H9 (cell line): Measurements from ENCODE around the gene MRTFA. TPM values are rescaled to one million over a fixed set of nuclear protein-coding genes. Genes with fewer than 3 reads are reported as not detected.

ENCODE experiments used
- DNase-seq: peaks from one replicate; pipeline ENCODE4 v3.0.0-alpha.2; 2017
- H2AFZ ChIP-seq: one replicate; pipeline ENCODE4 v1.6.1; 2013; ENCODE audit warnings: mild to moderate bottlenecking, low read length, control low read depth, moderate library complexity
- H2AK5ac ChIP-seq: 2 replicates; pipeline ENCODE4 v1.6.1; 2013; ENCODE audit warnings: low read length, control low read depth, mixed read lengths; ENCODE audit not compliant: insufficient read length
- H2BK120ac ChIP-seq: one replicate; pipeline ENCODE4 v1.6.1; 2013; ENCODE audit warnings: low read depth, mild to moderate bottlenecking, low read length, control low read depth, inconsistent platforms; ENCODE audit not compliant: poor library complexity, severe bottlenecking
- H2BK12ac ChIP-seq: 2 replicates; pipeline ENCODE4 v1.6.1; 2013; ENCODE audit warnings: low read length, control low read depth, mixed read lengths, low read depth; ENCODE audit not compliant: insufficient read length
- H2BK15ac ChIP-seq: 2 replicates; pipeline ENCODE4 v1.6.1; 2013; ENCODE audit warnings: low read depth, low read length, control low read depth
- H2BK20ac ChIP-seq: one replicate; pipeline ENCODE4 v1.6.1; 2013; ENCODE audit warnings: low read depth, mild to moderate bottlenecking, low read length, control low read depth, inconsistent platforms; ENCODE audit not compliant: poor library complexity, severe bottlenecking
- H2BK5ac ChIP-seq: 2 replicates; pipeline ENCODE4 v1.6.1; 2013; ENCODE audit warnings: low read length, control low read depth, mixed read lengths; ENCODE audit not compliant: insufficient read length
- H3K14ac ChIP-seq: 2 replicates; pipeline ENCODE4 v1.6.1; 2013; ENCODE audit warnings: low read length, control low read depth; ENCODE audit not compliant: insufficient read depth
- H3K18ac ChIP-seq: 2 replicates; pipeline ENCODE4 v1.6.1; 2013; ENCODE audit warnings: low read depth, mild to moderate bottlenecking, mixed read lengths, low read length, control low read depth; ENCODE audit not compliant: insufficient read length
- H3K23ac ChIP-seq: 2 replicates; pipeline ENCODE4 v1.6.1; 2013; ENCODE audit warnings: low read length, control low read depth, mixed read lengths, low read depth; ENCODE audit not compliant: insufficient read length
- H3K23me2 ChIP-seq: 2 replicates; pipeline ENCODE4 v1.6.1; 2013; ENCODE audit warnings: low read depth, mild to moderate bottlenecking, mixed read lengths, low read length, control low read depth; ENCODE audit not compliant: insufficient read length, poor library complexity, severe bottlenecking
- H3K27ac ChIP-seq: 2 replicates; pipeline ENCODE4 v1.5.1; 2013; ENCODE audit warnings: low read length, control low read depth, mixed read lengths, low read depth; ENCODE audit not compliant: insufficient read length
- H3K27me3 ChIP-seq: 2 replicates; pipeline ENCODE4 v1.6.1; 2013; ENCODE audit warnings: low read length, control low read depth, inconsistent platforms; ENCODE audit not compliant: insufficient read depth
- H3K4ac ChIP-seq: 2 replicates; pipeline ENCODE4 v1.6.1; 2013; ENCODE audit warnings: low read depth, mild to moderate bottlenecking, control low read depth, inconsistent platforms, low read length, moderate library complexity
- H3K4me1 ChIP-seq: 2 replicates; pipeline ENCODE4 v1.6.1; 2013; ENCODE audit warnings: low read length, control low read depth, inconsistent platforms; ENCODE audit not compliant: insufficient read depth
- H3K4me2 ChIP-seq: 2 replicates; pipeline ENCODE4 v1.6.1; 2013; ENCODE audit warnings: low read length, control low read depth, mixed read lengths; ENCODE audit not compliant: insufficient read length, insufficient read depth
- H3K56ac ChIP-seq: 2 replicates; pipeline ENCODE4 v1.6.1; 2013; ENCODE audit warnings: low read depth, mild to moderate bottlenecking, mixed read lengths, low read length, control low read depth; ENCODE audit not compliant: insufficient read length
- H3K79me1 ChIP-seq: 2 replicates; pipeline ENCODE4 v1.6.1; 2013; ENCODE audit warnings: low read depth, mild to moderate bottlenecking, moderate library complexity, low read length, control low read depth, inconsistent platforms; ENCODE audit not compliant: insufficient read depth, poor library complexity, severe bottlenecking
- H3K79me2 ChIP-seq: 2 replicates; pipeline ENCODE4 v1.6.1; 2013; ENCODE audit warnings: low read length, control low read depth, inconsistent platforms; ENCODE audit not compliant: insufficient read depth
- H3K9ac ChIP-seq: 2 replicates; pipeline ENCODE4 v1.6.1; 2013; ENCODE audit warnings: low read length, control low read depth, mixed read lengths; ENCODE audit not compliant: insufficient read length; ENCODE audit errors: extremely low read depth
- H3K9me3 ChIP-seq: one replicate; pipeline ENCODE4 v1.6.1; 2013; ENCODE audit warnings: low read depth, low read length, inconsistent platforms; ENCODE audit not compliant: control insufficient read depth
- H3T11ph ChIP-seq: one replicate; pipeline ENCODE4 v1.6.1; 2013; ENCODE audit warnings: mild to moderate bottlenecking, low read length, control low read depth, inconsistent platforms
- H4K20me1 ChIP-seq: one replicate; pipeline ENCODE4 v1.6.1; 2013; ENCODE audit not compliant: control insufficient read depth, insufficient read length, insufficient read depth
- H4K5ac ChIP-seq: 2 replicates; pipeline ENCODE4 v1.6.1; 2013; ENCODE audit warnings: low read depth, mild to moderate bottlenecking, mixed read lengths, low read length, control low read depth; ENCODE audit not compliant: insufficient read length
- H4K8ac ChIP-seq: replicated peaks from 2 replicates; pipeline ENCODE4 v1.6.1; 2013; ENCODE audit warnings: low read length, control low read depth, mixed read lengths, low read depth; ENCODE audit not compliant: insufficient read length
- H4K91ac ChIP-seq: 2 replicates; pipeline ENCODE4 v1.6.1; 2013; ENCODE audit warnings: low read depth, mild to moderate bottlenecking, moderate library complexity, mixed read lengths, low read length, control low read depth; ENCODE audit not compliant: insufficient read length
- H3K27ac Mint-ChIP-seq, 3 experiments: 2 replicates in 2 of 3; 3 replicates in 1 of 3; pipeline ENCODE4 v1.8.0; 2020 to 2021; ENCODE audit warnings: mixed read lengths in 3 of 3, mild to moderate bottlenecking in 1 of 3, moderate library complexity in 1 of 3
- H3K27me3 Mint-ChIP-seq: 2 replicates; pipeline ENCODE4 v1.8.0; 2021; ENCODE audit warnings: low read depth, mild to moderate bottlenecking, moderate library complexity, mixed read lengths
- H3K36me3 Mint-ChIP-seq, 3 experiments: 2 replicates in 2 of 3; 3 replicates in 1 of 3; pipeline ENCODE4 v1.8.0; 2020 to 2021; ENCODE audit warnings: low read depth in 3 of 3, mixed read lengths in 3 of 3; ENCODE audit not compliant: insufficient read depth in 1 of 3
- H3K4me1 Mint-ChIP-seq, 2 experiments: 2 replicates each; pipeline ENCODE4 v1.8.0; 2020; ENCODE audit warnings: mixed read lengths in 2 of 2
- H3K4me3 Mint-ChIP-seq, 2 experiments: 2 replicates in 1 of 2; 3 replicates in 1 of 2; pipeline ENCODE4 v1.8.0; 2020 to 2021; ENCODE audit warnings: mild to moderate bottlenecking in 2 of 2, mixed read lengths in 2 of 2, moderate library complexity in 1 of 2
- H3K9me3 Mint-ChIP-seq, 2 experiments: 2 replicates in 1 of 2; 3 replicates in 1 of 2; pipeline ENCODE4 v1.8.0; 2020; ENCODE audit warnings: mild to moderate bottlenecking in 2 of 2, mixed read lengths in 2 of 2, moderate library complexity in 1 of 2
- WGBS: extraction: QIAGEN DNeasy Blood & Tissue Kit; methylation state at CpG from one replicate; pipeline ENCODE4 v1.1.7; 2013; ENCODE audit warnings: missing lambda C conversion rate, low lambda C conversion rate, mixed read lengths; ENCODE audit not compliant: insufficient read length; ENCODE audit errors: extremely low coverage; 5-methylcytosine and 5-hydroxymethylcytosine counted together
- total RNA-seq: library from RNA; stranded (reverse); gene quantifications from 2 replicates; pipeline ENCODE4 v1.2.1, GENCODE V29; 2021
- TF ChIP-seq, protein P1 (sequence below): fragments of 200-600 bp; sonication (generic); conservative IDR thresholded peaks from 3 replicates; pipeline ENCODE4 v1.8.0; 2021; ENCODE audit warnings: antibody characterized with exemption, mild to moderate bottlenecking

MRTFA gene
- total RNA-seq, 1 experiment from 2014 or later, result 38.1 TPM

DNA sequence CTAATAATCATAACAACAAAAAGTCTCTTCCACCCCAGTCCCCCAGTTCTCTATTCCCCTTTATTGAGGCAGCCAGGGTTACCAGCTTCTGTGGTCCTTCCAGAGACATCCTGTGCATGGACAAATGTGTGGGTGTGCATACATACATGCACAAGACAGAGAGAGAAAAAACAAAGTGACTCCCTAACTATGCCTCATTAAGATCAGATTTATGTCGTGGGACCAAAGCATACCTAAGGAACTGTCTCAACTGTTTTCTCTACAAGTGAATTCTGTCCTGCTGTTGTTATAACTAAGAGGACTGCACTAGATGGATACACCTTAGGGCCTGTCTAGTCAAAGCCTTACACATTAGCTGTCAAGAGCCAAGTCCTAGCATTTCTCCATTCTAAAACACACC lies 106.7 kb downstream of the MRTFA start:
- H2AFZ ChIP-seq, result no peak overlapping the region
- H3K23me2 ChIP-seq, result no peaks in the 10 kb centered on the region
- TF ChIP-seq, protein P1, sequence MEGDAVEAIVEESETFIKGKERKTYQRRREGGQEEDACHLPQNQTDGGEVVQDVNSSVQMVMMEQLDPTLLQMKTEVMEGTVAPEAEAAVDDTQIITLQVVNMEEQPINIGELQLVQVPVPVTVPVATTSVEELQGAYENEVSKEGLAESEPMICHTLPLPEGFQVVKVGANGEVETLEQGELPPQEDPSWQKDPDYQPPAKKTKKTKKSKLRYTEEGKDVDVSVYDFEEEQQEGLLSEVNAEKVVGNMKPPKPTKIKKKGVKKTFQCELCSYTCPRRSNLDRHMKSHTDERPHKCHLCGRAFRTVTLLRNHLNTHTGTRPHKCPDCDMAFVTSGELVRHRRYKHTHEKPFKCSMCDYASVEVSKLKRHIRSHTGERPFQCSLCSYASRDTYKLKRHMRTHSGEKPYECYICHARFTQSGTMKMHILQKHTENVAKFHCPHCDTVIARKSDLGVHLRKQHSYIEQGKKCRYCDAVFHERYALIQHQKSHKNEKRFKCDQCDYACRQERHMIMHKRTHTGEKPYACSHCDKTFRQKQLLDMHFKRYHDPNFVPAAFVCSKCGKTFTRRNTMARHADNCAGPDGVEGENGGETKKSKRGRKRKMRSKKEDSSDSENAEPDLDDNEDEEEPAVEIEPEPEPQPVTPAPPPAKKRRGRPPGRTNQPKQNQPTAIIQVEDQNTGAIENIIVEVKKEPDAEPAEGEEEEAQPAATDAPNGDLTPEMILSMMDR, result no peak
- no peak overlapping the region for H3K56ac ChIP-seq
- H3K79me2 ChIP-seq, result no peaks in the 10 kb centered on the region
- no peak overlapping the region for H3K4ac ChIP-seq
- no peak overlapping the region for H3K9ac ChIP-seq
- H3K18ac ChIP-seq, result no peak overlapping the region
- Mint-ChIP-seq H3K27me3 (no peaks in the 10 kb centered on the region), H3K9me3 (0 out of 5 replicates have a peak, but pooled peaks cover 0 to under 1% of the 10 kb centered on the region in 2 experiments), H3K36me3 (no peaks in the 10 kb centered on the region; a peak in 3 of 7 replicates), H3K4me3 (no peak overlapping the region), H3K4me1 (peaks cover 22 to 27% of the 10 kb centered on the region in 2 experiments), H3K27ac (peak overlapping the region in 1 of 3 experiments; percentile 14; a peak in 3 of 7 replicates)
- H4K5ac ChIP-seq, result no peak overlapping the region
- no peak overlapping the region for H2BK120ac ChIP-seq
- no peak overlapping the region for H3K4me2 ChIP-seq
- H3K9me3 ChIP-seq, result no peaks in the 10 kb centered on the region
- no peak overlapping the region for H3T11ph ChIP-seq
- no peak overlapping the region for H4K91ac ChIP-seq
- no peaks in the 10 kb centered on the region for H4K20me1 ChIP-seq
- no peak overlapping the region for H2AK5ac ChIP-seq
- no peak overlapping the region for H3K14ac ChIP-seq
- H2BK5ac ChIP-seq, result no peak overlapping the region
- H2BK20ac ChIP-seq, result no peak overlapping the region
- no peak overlapping the region for H4K8ac ChIP-seq
- no CpG with 5 or more reads among the region's 1 CpG for WGBS
- peaks cover 2% of the 10 kb centered on the region for H3K79me1 ChIP-seq
- H3K27ac ChIP-seq, result no peak overlapping the region
- no peaks in the 10 kb centered on the region for H3K27me3 ChIP-seq
- H3K23ac ChIP-seq, result no peak overlapping the region
- no peak overlapping the region for H2BK12ac ChIP-seq
- peaks cover 3% of the 10 kb centered on the region; the same call in 1 of the 2 replicates for H3K4me1 ChIP-seq
- H2BK15ac ChIP-seq, result no peak overlapping the region
- DNase-seq, result no peak
